ENCODE measurements around the gene TACC2. TPM values are rescaled to one million over a fixed set of nuclear protein-coding genes. Genes with fewer than 3 reads are reported as not detected.

The TACC2 gene
- total RNA-seq, 1 donor from 2014 or later = 32.2 TPM

GRCh38 chr10:122170802-122171201 lies 181.8 kb downstream of the TACC2 start:
- no peaks in the 10 kb centered on the region for H3K9me3 Mint-ChIP-seq (ENCODE audit: unreplicated experiment)
- TF ChIP-seq CTCF (IDR thresholded peaks at IDR 0.05; ENCODE audit: unreplicated experiment) = no peak
- peak overlapping the region; percentile 56 for H3K4me3 Mint-ChIP-seq (ENCODE audit: unreplicated experiment)
- peaks cover 8% of the 10 kb centered on the region for H3K36me3 Mint-ChIP-seq (ENCODE audit: low read depth, unreplicated experiment)
- DNase-seq (ENCODE audit: low spot score) = peak; percentile 49
- H3K27ac Mint-ChIP-seq (ENCODE audit: unreplicated experiment) = peak overlapping the region; percentile 93
- H3K4me1 Mint-ChIP-seq (ENCODE audit: unreplicated experiment) = peaks cover 52% of the 10 kb centered on the region
- H3K27me3 Mint-ChIP-seq (ENCODE audit: unreplicated experiment) = peaks cover 3% of the 10 kb centered on the region

- Mint-ChIP-seq H3K36me3 (ENCODE audit: low read depth, unreplicated experiment) (peaks cover 8% of the 10 kb centered on the region), H3K27ac (ENCODE audit: unreplicated experiment) (peak overlapping the region; percentile 93), H3K4me1 (ENCODE audit: unreplicated experiment) (peaks cover 50% of the 10 kb centered on the region), H3K27me3 (ENCODE audit: unreplicated experiment) (peaks cover 3% of the 10 kb centered on the region), H3K9me3 (ENCODE audit: unreplicated experiment) (no peaks in the 10 kb centered on the region), H3K4me3 (ENCODE audit: unreplicated experiment) (no peak overlapping the region)
- DNase-seq (ENCODE audit: low spot score) = no peak
- no peak for TF ChIP-seq CTCF (IDR thresholded peaks at IDR 0.05; ENCODE audit: unreplicated experiment)
These were observed 182.5 kb downstream of the TACC2 start for GRCh38 chr10:122171302-122172075.

GRCh38 chr10:122172361-122173008 lies 183.5 kb downstream of the TACC2 start:
- Mint-ChIP-seq H3K4me3 (ENCODE audit: unreplicated experiment) (peak overlapping the region; percentile 74), H3K4me1 (ENCODE audit: unreplicated experiment) (peaks cover 50% of the 10 kb centered on the region), H3K9me3 (ENCODE audit: unreplicated experiment) (no peaks in the 10 kb centered on the region), H3K27ac (ENCODE audit: unreplicated experiment) (peak overlapping the region; percentile 93), H3K36me3 (ENCODE audit: low read depth, unreplicated experiment) (peaks cover 2% of the 10 kb centered on the region), H3K27me3 (ENCODE audit: unreplicated experiment) (peaks cover 1% of the 10 kb centered on the region)
- TF ChIP-seq CTCF (IDR thresholded peaks at IDR 0.05; ENCODE audit: unreplicated experiment) = no peak
- DNase-seq (ENCODE audit: low spot score) = peak; percentile 13

GRCh38 chr10:122173337-122173736 lies 184.4 kb downstream of the TACC2 start:
- peaks cover 50% of the 10 kb centered on the region for H3K4me1 Mint-ChIP-seq (ENCODE audit: unreplicated experiment)
- DNase-seq (ENCODE audit: low spot score) = no peak
- no peaks in the 10 kb centered on the region for H3K36me3 Mint-ChIP-seq (ENCODE audit: low read depth, unreplicated experiment)
- H3K9me3 Mint-ChIP-seq (ENCODE audit: unreplicated experiment) = no peaks in the 10 kb centered on the region
- H3K27me3 Mint-ChIP-seq (ENCODE audit: unreplicated experiment) = peaks cover 1% of the 10 kb centered on the region
- no peak for TF ChIP-seq CTCF (IDR thresholded peaks at IDR 0.05; ENCODE audit: unreplicated experiment)
- H3K4me3 Mint-ChIP-seq (ENCODE audit: unreplicated experiment) = no peak overlapping the region
- H3K27ac Mint-ChIP-seq (ENCODE audit: unreplicated experiment) = no peak overlapping the region
